Spinal cord (tissue), 10 donors: ENCODE data around the gene OSTN. TPM values are rescaled to one million over a fixed set of nuclear protein-coding genes. Genes with fewer than 3 reads are reported as not detected.

Source experiments
- DNase-seq, 6 donors: peaks; one replicate each; pipeline versions ENCODE4 v3.0.0 to v3.0.0-alpha.2; 2013 to 2015; ENCODE audit warnings: low spot score in 6 of 6, low read depth in 4 of 6
- H3K27ac ChIP-seq: one replicate; pipeline ENCODE4 v1.5.1; 2013; ENCODE audit warnings: low read depth, low read length, control low read depth
- H3K27me3 ChIP-seq: one replicate; pipeline ENCODE4 v1.6.1; 2013; ENCODE audit warnings: low read length; ENCODE audit not compliant: control insufficient read depth, insufficient read depth
- H3K36me3 ChIP-seq: one replicate; pipeline ENCODE4 v1.6.1; 2013; ENCODE audit warnings: low read length; ENCODE audit not compliant: control insufficient read depth, insufficient read depth
- H3K4me1 ChIP-seq: one replicate; pipeline ENCODE4 v1.6.1; 2013; ENCODE audit warnings: low read length; ENCODE audit not compliant: control insufficient read depth, insufficient read depth
- H3K4me3 ChIP-seq: one replicate; pipeline ENCODE4 v1.5.1; 2013; ENCODE audit warnings: low read depth, low read length, control low read depth
- H3K9me3 ChIP-seq: one replicate; pipeline ENCODE4 v1.6.1; 2013; ENCODE audit warnings: low read length; ENCODE audit not compliant: control insufficient read depth, insufficient read depth
- WGBS: methylation state at CpG from one replicate; pipeline ENCODE4 v1.1.5; 2013; ENCODE audit warnings: missing lambda C conversion rate; ENCODE audit not compliant: insufficient coverage; 5-methylcytosine and 5-hydroxymethylcytosine counted together
- polyA plus RNA-seq, 2 donors: library from polyadenylated mRNA; unstranded; fragments of 120-200 nt; gene quantifications; one replicate each; pipeline ENCODE4 v1.2.1, GENCODE V29; 2013; ENCODE audit not compliant: insufficient read length in 2 of 2
- total RNA-seq, 2 donors: library from RNA; depleted of rRNA in 1 of 2; stranded (reverse); fragments of 120-200 nt in 1 of 2; fragments of >200 nt in 1 of 2; gene quantifications; one replicate each; pipeline versions ENCODE4 v1.2.3 to v1.2.4, GENCODE V29; 2013 to 2014
- donor health status: healthy.

Gene OSTN
- total and polyA plus RNA-seq, 4 donors: 0.17 to 0.74 (median 0.53) TPM

DNA sequence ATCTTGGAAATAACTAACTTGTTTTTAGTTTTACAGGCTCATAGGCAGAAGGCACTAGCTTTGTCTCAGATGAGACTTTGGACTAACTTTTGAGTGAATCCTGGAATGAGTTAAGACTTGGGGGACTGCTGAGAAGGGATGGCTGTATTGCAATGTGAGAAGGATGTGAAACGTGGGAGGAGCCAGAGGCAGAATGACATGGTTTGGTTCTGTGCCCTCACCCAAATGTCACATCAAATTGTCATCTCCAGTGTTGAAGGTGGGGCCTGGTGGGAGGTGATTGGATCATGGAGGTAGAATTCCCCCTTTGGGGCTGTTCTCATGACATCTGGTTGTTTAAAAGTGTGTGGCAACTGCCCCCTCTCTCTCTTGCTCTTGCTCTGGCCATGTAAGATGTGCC, 101.4 kb downstream of the OSTN start:
- DNase-seq: no peak
- no peaks in the 10 kb centered on the region for H3K4me1 ChIP-seq
- H3K36me3 ChIP-seq: no peaks in the 10 kb centered on the region
- H3K27ac ChIP-seq: no peak overlapping the region
- H3K27me3 ChIP-seq: no peaks in the 10 kb centered on the region
- WGBS: 80% methylated on average over 1 of the region's 1 CpG
- no peak overlapping the region for H3K4me3 ChIP-seq
- H3K9me3 ChIP-seq: no peaks in the 10 kb centered on the region

DNA sequence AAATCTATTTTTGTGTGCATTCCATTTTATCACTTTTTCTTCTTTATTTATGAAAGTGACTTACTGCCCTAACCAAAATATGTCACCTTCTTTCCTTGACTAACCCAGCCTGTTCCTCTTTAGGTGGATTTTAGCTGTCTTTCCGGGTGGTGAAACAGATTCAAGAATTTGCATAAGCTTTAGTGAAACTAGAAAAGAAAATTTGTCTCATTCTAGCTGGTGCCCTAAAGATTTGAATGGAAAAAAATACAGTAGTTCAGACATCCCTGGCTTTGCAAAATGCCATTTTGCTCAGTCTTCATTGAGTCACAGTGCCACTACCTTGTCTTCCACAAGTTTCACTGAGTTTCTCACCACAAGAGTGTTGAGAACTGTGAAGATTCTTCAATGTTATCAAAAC, 102.0 kb downstream of the OSTN start:
- no peak for DNase-seq
- no peak overlapping the region for H3K27ac ChIP-seq
- no CpG with 5 or more reads among the region's 1 CpG for WGBS
- H3K36me3 ChIP-seq: no peaks in the 10 kb centered on the region
- H3K4me3 ChIP-seq: no peak overlapping the region
- no peaks in the 10 kb centered on the region for H3K27me3 ChIP-seq
- H3K4me1 ChIP-seq: no peaks in the 10 kb centered on the region
- no peaks in the 10 kb centered on the region for H3K9me3 ChIP-seq

GRCh38 chr3:191301782-191302411, 102.9 kb downstream of the OSTN start:
- Histone ChIP-seq H3K4me3 (no peak overlapping the region), H3K27ac (no peak overlapping the region), H3K27me3 (no peaks in the 10 kb centered on the region), H3K9me3 (no peaks in the 10 kb centered on the region), H3K36me3 (no peaks in the 10 kb centered on the region), H3K4me1 (no peaks in the 10 kb centered on the region)
- 100% methylated on average over 2 of the region's 5 CpGs for WGBS
- no peak for DNase-seq

- no peak for DNase-seq
- Histone ChIP-seq H3K27me3 (no peaks in the 10 kb centered on the region), H3K4me1 (no peaks in the 10 kb centered on the region), H3K4me3 (no peak overlapping the region), H3K9me3 (no peaks in the 10 kb centered on the region), H3K36me3 (no peaks in the 10 kb centered on the region), H3K27ac (no peak overlapping the region)
- no CpG with 5 or more reads among the region's 2 CpGs for WGBS
Observed at GRCh38 chr3:191302451-191302850, 103.4 kb downstream of the OSTN start.

- no peak overlapping the region for H3K27ac ChIP-seq
Observed at GRCh38 chr3:191303596-191303995, 104.6 kb downstream of the OSTN start.

DNA sequence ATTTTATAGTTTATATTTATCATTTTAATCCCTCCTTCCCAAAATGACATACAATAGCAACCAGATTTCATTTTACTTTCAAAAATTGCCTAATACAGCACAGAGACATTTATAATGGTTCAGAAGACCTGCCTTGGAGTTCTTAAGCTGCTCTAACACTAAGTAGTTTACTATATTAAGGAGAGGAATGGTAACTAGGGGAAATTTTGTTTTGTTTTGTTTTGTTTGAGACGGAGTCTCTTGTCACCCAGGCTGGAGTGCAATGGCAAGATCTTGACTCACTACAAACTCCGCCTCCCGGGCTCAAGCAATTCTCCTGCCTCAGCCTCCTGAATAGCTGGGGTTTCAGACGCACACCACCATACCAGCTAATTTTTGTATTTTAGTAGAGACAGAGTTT, 107.4 kb downstream of the OSTN start:
- no peak for DNase-seq
- Histone ChIP-seq H3K27ac (no peak overlapping the region), H3K4me3 (no peak overlapping the region), H3K4me1 (no peaks in the 10 kb centered on the region), H3K36me3 (no peaks in the 10 kb centered on the region), H3K27me3 (no peaks in the 10 kb centered on the region), H3K9me3 (no peaks in the 10 kb centered on the region)
- WGBS: no CpG with 5 or more reads among the region's 4 CpGs

More at GRCh38 chr3:191303596-191303995, 104.6 kb downstream of the OSTN start:
- Histone ChIP-seq H3K36me3 (no peaks in the 10 kb centered on the region), H3K4me3 (no peak overlapping the region), H3K27me3 (no peaks in the 10 kb centered on the region), H3K9me3 (no peaks in the 10 kb centered on the region), H3K4me1 (no peaks in the 10 kb centered on the region)
- DNase-seq: no peak
- WGBS: 90% methylated on average over 2 of the region's 3 CpGs

- no peaks in the 10 kb centered on the region for H3K36me3 ChIP-seq
- H3K27ac ChIP-seq: no peak overlapping the region
- 84% methylated on average over 2 of the region's 4 CpGs for WGBS
Observed at GRCh38 chr3:191307341-191307740, 108.3 kb downstream of the OSTN start.

GRCh38 chr3:191313296-191313695, 114.3 kb downstream of the OSTN start:
- H3K9me3 ChIP-seq: no peaks in the 10 kb centered on the region
- H3K4me1 ChIP-seq: no peaks in the 10 kb centered on the region
- no peak overlapping the region for H3K27ac ChIP-seq
- DNase-seq: no peak
- no peak overlapping the region for H3K4me3 ChIP-seq
- WGBS: no CpG with 5 or more reads among the region's 2 CpGs
- H3K36me3 ChIP-seq: no peaks in the 10 kb centered on the region
- H3K27me3 ChIP-seq: no peaks in the 10 kb centered on the region

More at GRCh38 chr3:191307341-191307740, 108.3 kb downstream of the OSTN start:
- Histone ChIP-seq H3K4me3 (no peak overlapping the region), H3K4me1 (no peaks in the 10 kb centered on the region), H3K27me3 (no peaks in the 10 kb centered on the region), H3K9me3 (no peaks in the 10 kb centered on the region)
- no peak for DNase-seq

- Histone ChIP-seq H3K4me3 (no peak overlapping the region), H3K27me3 (no peaks in the 10 kb centered on the region), H3K4me1 (no peaks in the 10 kb centered on the region), H3K27ac (no peak overlapping the region), H3K9me3 (no peaks in the 10 kb centered on the region), H3K36me3 (no peaks in the 10 kb centered on the region)
- DNase-seq: no peak
- WGBS: 89% methylated on average over 5 of the region's 5 CpGs
Observed at GRCh38 chr3:191314109-191314728, 115.2 kb downstream of the OSTN start.
